Thyroid gland (tissue), 4 donors: Measurements from ENCODE around the gene TAAR1. TPM values are rescaled to one million over a fixed set of nuclear protein-coding genes. Genes with fewer than 3 reads are reported as not detected.

ENCODE experiments used
- DNase-seq, 2 donors: peaks; one replicate each; pipeline ENCODE4 v3.0.0-alpha.2; 2019
- H3K27ac ChIP-seq, 3 donors: fragments of 200-600 bp; sonication (generic); 1 replicate in 2 of 3; 2 replicates in 1 of 3; pipeline ENCODE4 v1.5.1; 2016 to 2019; ENCODE audit warnings: mild to moderate bottlenecking in 1 of 3, moderate library complexity in 1 of 3
- H3K27me3 ChIP-seq: fragments of 200-600 bp; sonication (generic); one replicate; pipeline ENCODE4 v1.5.1; 2019
- H3K36me3 ChIP-seq, 2 donors: fragments of 200-600 bp; sonication (generic); one replicate each; pipeline ENCODE4 v1.5.1; 2016 to 2019
- H3K4me1 ChIP-seq, 2 donors: fragments of 200-600 bp; sonication (generic); one replicate each; pipeline ENCODE4 v1.5.1; 2017 to 2019
- H3K4me3 ChIP-seq, 3 donors: fragments of 200-600 bp; sonication (generic); replicated peaks in 1 of 3; 1 replicate in 2 of 3; 2 replicates in 1 of 3; pipeline ENCODE4 v1.5.1; 2016; ENCODE audit warnings: mild to moderate bottlenecking in 1 of 3
- H3K9me3 ChIP-seq: fragments of 200-600 bp; sonication (generic); one replicate; pipeline ENCODE4 v1.5.1; 2017
- CTCF ChIP-seq, 6 experiments: fragments of 200-600 bp in 3 of 6; fragments of 450-650 bp in 3 of 6; sonication (generic) in 3 of 6; IDR thresholded peaks; one replicate each; pipeline ENCODE4 v1.5.1; 2016 to 2019; ENCODE audit warnings: antibody characterized with exemption in 6 of 6, mild to moderate bottlenecking in 2 of 6, inconsistent platforms in 1 of 6, moderate library complexity in 1 of 6
- POLR2A ChIP-seq, 2 donors: fragments of 450-650 bp; IDR thresholded peaks; one replicate each; pipeline ENCODE4 v1.6.1; 2017; ENCODE audit warnings: antibody characterized with exemption in 2 of 2, mild to moderate bottlenecking in 2 of 2, moderate library complexity in 1 of 2
- WGBS, 2 donors: methylation state at CpG; one replicate each; pipeline ENCODE4 v1.1.5; 2017; 5-methylcytosine and 5-hydroxymethylcytosine counted together
- intact Hi-C: fragments of 100-400 bp; cut with DNase I; formaldehyde crosslinking; loops from one replicate; pipeline ENCODE4 v1.15.1; 2023
- total RNA-seq, 4 donors: library from RNA; depleted of rRNA; stranded (reverse); fragments of >200 nt; gene quantifications; one replicate each; pipeline ENCODE4 v1.2.3, GENCODE V29; 2016

Gene TAAR1
- total RNA-seq, 4 donors from 2014 or later: not detected

- H3K4me3 ChIP-seq: no peak overlapping the region
- intact Hi-C loops: no loop called here
- DNase-seq: no peak
- TF ChIP-seq CTCF (IDR thresholded peaks at IDR 0.05): peak in 1 of 6 experiments; percentile 17
- TF ChIP-seq POLR2A (IDR thresholded peaks at IDR 0.05): no peak
- no peak overlapping the region for H3K27ac ChIP-seq
- no peaks in the 10 kb centered on the region for H3K27me3 ChIP-seq
- no peaks in the 10 kb centered on the region for H3K4me1 ChIP-seq
- 35 to 39% methylated on average over 3 of the region's 3 CpGs for WGBS, 2 donors
- no peaks in the 10 kb centered on the region for H3K36me3 ChIP-seq
- no peaks in the 10 kb centered on the region for H3K9me3 ChIP-seq
Observed at GRCh38 chr6:132598473-132598872, 60.5 kb downstream of the TAAR1 start.

GRCh38 chr6:132596201-132596600 is 62.8 kb downstream of the TAAR1 start:
- DNase-seq: no peak
- Histone ChIP-seq H3K27ac (no peak overlapping the region), H3K27me3 (no peaks in the 10 kb centered on the region), H3K4me3 (no peak overlapping the region), H3K9me3 (no peaks in the 10 kb centered on the region), H3K36me3 (no peaks in the 10 kb centered on the region), H3K4me1 (no peaks in the 10 kb centered on the region)
- 72 to 73% methylated on average over 6 of the region's 6 CpGs for WGBS, 2 donors
- TF ChIP-seq CTCF (IDR thresholded peaks at IDR 0.05) (no peak), POLR2A (IDR thresholded peaks at IDR 0.05) (no peak)
- intact Hi-C loops: no loop called here

Other genes starting within 250 kb of the TAAR1 start
- gene STX7, start 146.1 kb downstream of the TAAR1 start, total RNA-seq: 10 to 100 TPM; 45.7 to 70.6 (median 53.2) TPM
- not detected for gene TAAR9, start 120.9 kb downstream of the TAAR1 start, total RNA-seq
- not detected for gene TAAR8, start 106.5 kb downstream of the TAAR1 start, total RNA-seq
- gene TAAR6, start 88.9 kb downstream of the TAAR1 start, total RNA-seq: not detected
- gene TAAR5, start 69.4 kb downstream of the TAAR1 start, total RNA-seq: not detected
- gene TAAR2, start 34.9 kb downstream of the TAAR1 start, total RNA-seq: not detected
- gene VNN1, start 54.9 kb upstream of the TAAR1 start, total RNA-seq: 1 to 10 TPM in 1 of 4 donors, under 1 TPM in 3; 0.46 to 5.8 (median 0.76) TPM
- 1 to 10 TPM in 2 of 4 donors, under 1 TPM in 1, not detected in 1; 0.78 to 4.0 (median 1.2) TPM for gene VNN2, start 98.7 kb upstream of the TAAR1 start, total RNA-seq
- 10 to 100 TPM; 18.0 to 25.8 (median 23.5) TPM for gene SLC18B1, start 139.5 kb upstream of the TAAR1 start, total RNA-seq
- 1,000 to 10,000 TPM in 3 of 4 donors, 100 to 1,000 TPM in 1; 790 to 1,916 (median 1,660) TPM for gene RPS12, start 155.4 kb upstream of the TAAR1 start, total RNA-seq